Erythroblast (primary cell): ENCODE results near the gene HPS1.

Experiments used
- GATA1 ChIP-seq: IDR thresholded peaks from 2 replicates; pipeline ENCODE4 v1.6.1; 2011; ENCODE audit warnings: low read depth, mild to moderate bottlenecking, control low read depth, low read length, moderate library complexity
- POLR2A ChIP-seq: IDR thresholded peaks from 2 replicates; pipeline ENCODE4 v1.6.1; 2011; ENCODE audit warnings: mild to moderate bottlenecking, low read length

DNA sequence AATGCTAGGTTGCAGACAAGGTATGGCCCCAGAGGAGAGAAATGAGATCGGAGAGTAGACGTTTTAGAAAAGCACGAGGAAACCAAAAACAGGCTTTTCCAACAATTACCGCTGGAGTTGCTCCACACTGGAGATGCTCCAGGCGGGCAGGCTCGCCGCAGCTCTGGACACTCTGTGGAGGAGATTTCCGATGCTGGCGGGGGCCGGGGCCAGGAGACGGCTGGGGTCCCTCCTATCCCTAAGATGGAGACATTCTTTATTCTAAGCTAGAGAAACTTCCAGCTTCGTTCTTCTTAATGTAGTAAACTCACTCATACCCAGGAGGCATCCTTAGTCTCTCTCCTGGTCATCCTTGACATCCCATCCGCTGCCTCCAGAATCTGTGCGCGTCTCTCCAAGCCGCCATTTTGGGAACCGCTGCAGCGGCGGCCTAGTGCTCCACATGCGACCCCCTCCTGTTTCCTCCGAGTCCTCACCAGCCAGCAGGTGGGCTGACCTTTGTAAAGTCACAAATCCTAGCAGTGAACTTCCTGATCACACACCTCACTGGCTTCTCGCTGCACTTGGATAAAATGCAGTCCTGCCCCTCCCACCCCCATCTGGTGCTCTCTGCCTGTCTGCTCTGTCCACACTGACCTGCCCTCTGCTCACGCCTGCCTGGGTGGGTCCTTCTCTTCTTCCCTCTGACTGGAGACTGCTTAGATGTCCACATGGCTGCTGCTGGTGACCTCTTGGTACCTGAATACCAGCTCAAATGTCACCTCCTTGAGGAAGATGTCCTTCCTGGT lies 43.6 kb downstream of the HPS1 start:
- TF ChIP-seq POLR2A (no peak), GATA1 (no peak)
